K562 (cell line): ENCODE measurements around the gene SNX25. TPM values are rescaled to one million over a fixed set of nuclear protein-coding genes. Genes with fewer than 3 reads are reported as not detected.

Experiments used
- ATAC-seq: fragments of 200-7000 bp; cut with Tn5 transposase; 3 replicates; pipeline ENCODE4 v1.9.1; 2020; ENCODE audit warnings: moderate library complexity
- BruUV-seq: library from RNA; stranded (reverse); fragments of 400-500 nt; replicated peaks from 2 replicates; lab custom pipeline; 2021; lab: Mats Ljungman, UMichigan
- CTCF ChIA-PET: fragments of 300-600 bp; formaldehyde crosslinking; extraction: SDS; loops from one replicate; lab custom pipeline; 2021; ENCODE audit warnings: low intra/inter-chr PET ratio; lab: Yijun Ruan, JAX
- POLR2A ChIA-PET: fragments of 300-600, 350-650 bp; sonication (Branson Sonifier 250); formaldehyde crosslinking; extraction: SDS; loops from one replicate; lab custom pipeline; 2021; ENCODE audit warnings: antibody characterized with exemption, inconsistent platforms; lab: Yijun Ruan, JAX
- DNase-seq, 4 experiments: peaks; one replicate each; pipeline versions ENCODE4 v3.0.0 to v3.0.0-alpha.2; 2011 to 2018; ENCODE audit warnings: low spot score in 3 of 4, mixed read lengths in 3 of 4; ENCODE audit errors: extremely low read depth in 1 of 4
- FAIRE-seq: peaks from 2 replicates; lab custom pipeline; 2011; peaks lifted over from hg19 to GRCh38; lab: Jason Lieb, UNC
- H2AFZ ChIP-seq: 2 replicates; pipeline ENCODE4 v1.6.0; 2011; ENCODE audit warnings: low read depth, low read length, control low read depth, inconsistent platforms
- H3K27ac ChIP-seq: fragments of 200-600 bp; 3 replicates; pipeline ENCODE4 v1.8.0; 2011; ENCODE audit warnings: low read depth, mild to moderate bottlenecking, control low read depth, inconsistent platforms, low read length, moderate library complexity, mixed read lengths; ENCODE audit errors: extremely low read depth
- H3K27me3 ChIP-seq, 2 experiments: fragments of 300-600 bp in 1 of 2; 2 replicates in 1 of 2; 3 replicates in 1 of 2; pipeline versions ENCODE4 v1.6.0 to v1.8.0; 2011; ENCODE audit warnings: inconsistent platforms in 2 of 2, low read length in 2 of 2, mild to moderate bottlenecking in 1 of 2, mixed read lengths in 1 of 2, moderate library complexity in 1 of 2; ENCODE audit not compliant: control insufficient read depth in 2 of 2, insufficient read depth in 2 of 2
- H3K36me3 ChIP-seq: fragments of 300-600 bp; 3 replicates; pipeline ENCODE4 v1.8.0; 2011; ENCODE audit warnings: mild to moderate bottlenecking, low read length, inconsistent platforms; ENCODE audit not compliant: control insufficient read depth, insufficient read depth
- H3K4me1 ChIP-seq, 2 experiments: fragments of 200-600 bp in 1 of 2; replicated peaks in 1 of 2; 2 replicates in 1 of 2; 3 replicates in 1 of 2; pipeline versions ENCODE4 v1.5.1 to v1.8.0; 2011; ENCODE audit warnings: inconsistent platforms in 2 of 2, low read length in 2 of 2, mild to moderate bottlenecking in 1 of 2, mixed read lengths in 1 of 2, moderate library complexity in 1 of 2; ENCODE audit not compliant: control insufficient read depth in 2 of 2, insufficient read depth in 2 of 2
- H3K4me2 ChIP-seq: 2 replicates; pipeline ENCODE4 v1.6.1; 2011; ENCODE audit warnings: low read length, control low read depth, inconsistent platforms, mixed read lengths; ENCODE audit not compliant: insufficient read depth
- H3K4me3 ChIP-seq: fragments of 200-600 bp; sonication (generic), shearing (Covaris generic); 2 replicates; pipeline ENCODE4 v1.5.1; 2016; ENCODE audit warnings: control low read depth, inconsistent platforms
- H3K79me2 ChIP-seq: fragments of 200-600 bp; 3 replicates; pipeline ENCODE4 v1.8.0; 2011; ENCODE audit warnings: low read length, inconsistent platforms; ENCODE audit not compliant: control insufficient read depth, insufficient read depth
- H3K9ac ChIP-seq, 2 experiments: 2 replicates each; pipeline versions ENCODE4 v1.6.0 to v1.6.1; 2011; ENCODE audit warnings: low read depth in 2 of 2, low read length in 2 of 2, control low read depth in 1 of 2, inconsistent platforms in 1 of 2, mild to moderate bottlenecking in 1 of 2, mixed read lengths in 1 of 2; ENCODE audit not compliant: insufficient read depth in 1 of 2
- H3K9me1 ChIP-seq: one replicate; pipeline ENCODE4 v1.6.0; 2011; ENCODE audit warnings: inconsistent platforms, mild to moderate bottlenecking, low read length, moderate library complexity; ENCODE audit not compliant: control insufficient read depth, insufficient read depth
- H3K9me3 ChIP-seq: replicated peaks from 2 replicates; pipeline ENCODE4 v1.5.1; 2011; ENCODE audit warnings: low read depth, low read length, inconsistent platforms; ENCODE audit not compliant: control insufficient read depth, insufficient read depth
- H4K20me1 ChIP-seq: replicated peaks from 2 replicates; pipeline ENCODE4 v1.6.1; 2011; ENCODE audit warnings: low read length, inconsistent platforms, mixed read lengths; ENCODE audit not compliant: control insufficient read depth, insufficient read depth
- CTBP1 ChIP-seq: fragments of 450-650 bp; IDR thresholded peaks from 2 replicates; pipeline ENCODE4 v1.6.1; 2016; ENCODE audit warnings: borderline replicate concordance
- GABPA ChIP-seq: fragments of 200-800 bp; sonication (Bioruptor generic); conservative IDR thresholded peaks from 2 replicates; pipeline ENCODE4 v1.6.1; 2016; ENCODE audit warnings: low read depth, missing genetic modification characterization, missing compliant biosample characterization
- HNRNPLL ChIP-seq: fragments of 200-400 bp; formaldehyde crosslinking; IDR thresholded peaks from 2 replicates; pipeline ENCODE4 v1.6.1; 2017; ENCODE audit warnings: low read length, low read depth, mild to moderate bottlenecking; ENCODE audit not compliant: poor library complexity, severe bottlenecking
- NR1H2 ChIP-seq: sonication (generic); formaldehyde crosslinking; IDR thresholded peaks from 2 replicates; pipeline ENCODE4 v1.4.0; 2020; ENCODE audit warnings: mild to moderate bottlenecking, missing genetic modification reagents
- SAP30 ChIP-seq: fragments of 200-600 bp; sonication (generic); IDR thresholded peaks from 2 replicates; pipeline ENCODE4 v1.6.1; 2012; ENCODE audit warnings: borderline replicate concordance, low read depth, mild to moderate bottlenecking, moderate library complexity, low read length, control low read depth, inconsistent platforms; ENCODE audit not compliant: insufficient read depth, poor library complexity, severe bottlenecking
- ZBTB7A ChIP-seq: IDR thresholded peaks from 2 replicates; pipeline ENCODE4 v1.6.1; 2011; ENCODE audit warnings: low read depth, mild to moderate bottlenecking, low read length, moderate library complexity, borderline replicate concordance; ENCODE audit not compliant: control insufficient read depth
- WGBS: fragments of 100-300 bp; shearing (Covaris generic); methylation state at CpG from one replicate; pipeline ENCODE4 v1.1.6; 2016; ENCODE audit warnings: low coverage, mixed read lengths; ENCODE audit not compliant: insufficient coverage; ENCODE audit errors: missing lambda C conversion rate; 5-methylcytosine and 5-hydroxymethylcytosine counted together
- in situ Hi-C: fragments of 300-500 bp; cut with MboI; formaldehyde crosslinking; loops from 4 replicates; pipeline ENCODE4 v1.15.0; 2018; ENCODE audit warnings: inconsistent platforms, mixed read lengths
- intact Hi-C: fragments of 100-400 bp; cut with micrococcal nuclease; formaldehyde crosslinking; loops from 2 replicates; pipeline ENCODE4 v1.14.2; 2022
- polyA plus RNA-seq, 8 experiments: library from polyadenylated mRNA; depleted of rRNA in 4 of 8; stranded (reverse) in 5 of 8; unstranded in 3 of 8; fragments of >200 nt; fragmentation: Nextera tagmentation in 2 of 8; fragmentation: Illumina TruSeq in 1 of 8; extraction: Ambion mirVana in 2 of 8; extraction: Trizol in 1 of 8; gene quantifications; 2 replicates each; pipeline versions ENCODE4 v1.2.1 to v1.2.3, GENCODE V29; 2011 to 2014; ENCODE audit warnings: inconsistent platforms in 1 of 8, missing spikeins in 1 of 8
- total RNA-seq, 7 experiments: library from RNA; depleted of rRNA in 6 of 7; stranded (reverse); fragments of >200 nt in 6 of 7; fragmentation: Illumina TruSeq in 2 of 7; extraction: Trizol in 2 of 7; gene quantifications; 2 replicates each; pipeline versions ENCODE4 v1.2.1 to v1.2.3, GENCODE V29; 2011 to 2021; ENCODE audit warnings: low replicate concordance in 1 of 7
- TF ChIP-seq, protein P1 (sequence below): sonication (generic); formaldehyde crosslinking; IDR thresholded peaks from 2 replicates; pipeline ENCODE4 v1.8.0; 2022; ENCODE audit warnings: mild to moderate bottlenecking, low read depth, missing genetic modification reagents
- TF ChIP-seq, protein P2 (sequence below), 2 experiments: IDR thresholded peaks; 2 replicates each; pipeline ENCODE4 v1.6.1; 2012; ENCODE audit warnings: improper control_type of control experiment in 2 of 2, low read depth in 2 of 2, low read length in 2 of 2, borderline replicate concordance in 1 of 2
- TF ChIP-seq, protein P3 (sequence below), 2 experiments: IDR thresholded peaks; 2 replicates each; pipeline ENCODE4 v1.6.1; 2011; ENCODE audit warnings: borderline replicate concordance in 1 of 2, control low read depth in 1 of 2, low read depth in 1 of 2, low read length in 1 of 2, mild to moderate bottlenecking in 1 of 2, mixed read lengths in 1 of 2, moderate library complexity in 1 of 2; ENCODE audit not compliant: insufficient read depth in 1 of 2, insufficient read length in 1 of 2, poor library complexity in 1 of 2, severe bottlenecking in 1 of 2; ENCODE audit errors: extremely low read depth in 1 of 2

SNX25 gene
- total and polyA plus RNA-seq, 9 of the 15 experiments (the other 6 are each of a cell fraction or from before 2014, with no cell fraction given): 2.5 to 23.4 (median 13.3) TPM

DNA sequence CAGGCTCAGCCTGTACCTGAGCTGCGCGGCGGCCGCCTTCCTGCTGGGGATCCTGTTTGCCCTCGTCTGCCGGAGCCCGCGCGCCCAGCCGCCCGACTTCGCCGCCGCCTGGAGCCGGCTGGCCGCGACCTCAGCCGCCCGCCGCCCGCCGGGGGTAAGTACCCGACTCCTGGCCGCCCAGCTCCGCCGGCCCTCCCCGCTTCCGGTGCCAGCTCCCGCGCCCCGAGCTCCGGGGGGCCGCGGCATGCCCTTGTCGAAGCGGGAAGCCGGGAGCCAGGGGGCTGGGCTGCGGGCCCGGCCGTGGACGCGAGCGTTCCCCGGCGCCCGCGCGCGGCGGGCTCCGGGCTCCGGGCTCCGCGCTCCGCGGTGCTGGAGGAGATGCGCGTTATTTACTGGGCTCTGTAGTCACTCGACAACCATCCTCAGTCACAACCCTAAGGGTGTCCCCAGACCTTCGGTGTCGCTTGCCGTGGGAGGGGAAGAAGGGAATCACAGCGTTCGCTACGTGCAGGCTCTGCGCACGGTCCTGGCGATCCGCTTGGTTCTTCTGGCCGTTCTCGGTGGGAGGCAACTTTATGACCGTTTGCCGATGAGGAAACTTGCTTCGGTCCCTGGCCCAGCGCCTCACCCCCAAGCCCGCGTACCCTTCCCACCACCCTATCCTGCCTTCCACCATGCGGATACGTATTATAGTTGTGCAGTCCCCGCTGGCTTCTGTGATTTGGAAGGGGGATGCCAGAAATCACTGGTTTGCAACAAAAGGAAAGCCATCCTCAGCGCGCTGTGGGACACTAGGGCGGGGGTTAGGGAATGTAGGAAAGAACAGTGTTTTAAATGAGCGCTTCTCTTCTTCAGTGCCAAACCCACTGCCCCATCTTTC is 944 bp downstream of the SNX25 start:
- no peaks in the 10 kb centered on the region for H3K9me3 ChIP-seq
- peak overlapping the region; percentile 68 for H3K4me3 ChIP-seq
- ATAC-seq (peak; percentile 37), FAIRE-seq (no peak), DNase-seq (peak; percentile 35 to 55 (median 51))
- H3K79me2 ChIP-seq: peaks cover 42% of the 10 kb centered on the region
- peak overlapping the region; percentile 50 to 91; a peak in 3 of 4 replicates for H3K9ac ChIP-seq
- in situ Hi-C loops: no loop called here
- WGBS: under 1% methylated on average over 51 of the region's 84 CpGs
- POLR2A ChIA-PET: interaction anchor here (0.7 kb wide), 1 partner anchor 364 kb away, joined by 3 read pairs; no protein-coding TSS in a partner anchor
- H4K20me1 ChIP-seq: peaks cover 13% of the 10 kb centered on the region
- peaks cover 28 to 36% of the 10 kb centered on the region in 2 experiments; a peak in 4 of 5 replicates for H3K4me1 ChIP-seq
- no TSS peak for BruUV-seq
- H3K27me3 ChIP-seq: no peaks in the 10 kb centered on the region
- intact Hi-C loops: loop anchor here (5.0 kb wide), 1 partner anchor 37 kb away; no protein-coding TSS in a partner anchor
- no peaks in the 10 kb centered on the region; the same call in 2 of the 3 replicates for H3K36me3 ChIP-seq
- no peaks in the 10 kb centered on the region for H3K9me1 ChIP-seq
- H3K4me2 ChIP-seq: peak overlapping the region; percentile 83
- peak overlapping the region; percentile 18 for H2AFZ ChIP-seq
- CTCF ChIA-PET: no interaction called here
- H3K27ac ChIP-seq: peak overlapping the region; percentile 44; the same call in 1 of the 3 replicates
- TF ChIP-seq SAP30 (peak; percentile 10), HNRNPLL (peak; percentile 34), ZBTB7A (no peak), CTBP1 (peak; percentile 37; the same call in 1 of the 2 replicates), GABPA (tag) (0 out of 2 replicates have a peak, but pooled peaks have one; percentile 37), NR1H2 (no peak)
- TF ChIP-seq, protein P1, sequence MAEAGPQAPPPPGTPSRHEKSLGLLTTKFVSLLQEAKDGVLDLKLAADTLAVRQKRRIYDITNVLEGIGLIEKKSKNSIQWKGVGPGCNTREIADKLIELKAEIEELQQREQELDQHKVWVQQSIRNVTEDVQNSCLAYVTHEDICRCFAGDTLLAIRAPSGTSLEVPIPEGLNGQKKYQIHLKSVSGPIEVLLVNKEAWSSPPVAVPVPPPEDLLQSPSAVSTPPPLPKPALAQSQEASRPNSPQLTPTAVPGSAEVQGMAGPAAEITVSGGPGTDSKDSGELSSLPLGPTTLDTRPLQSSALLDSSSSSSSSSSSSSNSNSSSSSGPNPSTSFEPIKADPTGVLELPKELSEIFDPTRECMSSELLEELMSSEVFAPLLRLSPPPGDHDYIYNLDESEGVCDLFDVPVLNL: 0 out of 2 replicates have a peak, but pooled peaks have one; percentile 57
- TF ChIP-seq, protein P2, sequence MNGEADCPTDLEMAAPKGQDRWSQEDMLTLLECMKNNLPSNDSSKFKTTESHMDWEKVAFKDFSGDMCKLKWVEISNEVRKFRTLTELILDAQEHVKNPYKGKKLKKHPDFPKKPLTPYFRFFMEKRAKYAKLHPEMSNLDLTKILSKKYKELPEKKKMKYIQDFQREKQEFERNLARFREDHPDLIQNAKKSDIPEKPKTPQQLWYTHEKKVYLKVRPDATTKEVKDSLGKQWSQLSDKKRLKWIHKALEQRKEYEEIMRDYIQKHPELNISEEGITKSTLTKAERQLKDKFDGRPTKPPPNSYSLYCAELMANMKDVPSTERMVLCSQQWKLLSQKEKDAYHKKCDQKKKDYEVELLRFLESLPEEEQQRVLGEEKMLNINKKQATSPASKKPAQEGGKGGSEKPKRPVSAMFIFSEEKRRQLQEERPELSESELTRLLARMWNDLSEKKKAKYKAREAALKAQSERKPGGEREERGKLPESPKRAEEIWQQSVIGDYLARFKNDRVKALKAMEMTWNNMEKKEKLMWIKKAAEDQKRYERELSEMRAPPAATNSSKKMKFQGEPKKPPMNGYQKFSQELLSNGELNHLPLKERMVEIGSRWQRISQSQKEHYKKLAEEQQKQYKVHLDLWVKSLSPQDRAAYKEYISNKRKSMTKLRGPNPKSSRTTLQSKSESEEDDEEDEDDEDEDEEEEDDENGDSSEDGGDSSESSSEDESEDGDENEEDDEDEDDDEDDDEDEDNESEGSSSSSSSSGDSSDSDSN (IDR thresholded peaks at IDR 0.05; ENCODE audit: borderline replicate concordance in 1 of 2, low read depth in 2 of 2, low read length in 2 of 2): peak; percentile 16 to 51; a peak in 1 of 4 replicates
- TF ChIP-seq, protein P3, sequence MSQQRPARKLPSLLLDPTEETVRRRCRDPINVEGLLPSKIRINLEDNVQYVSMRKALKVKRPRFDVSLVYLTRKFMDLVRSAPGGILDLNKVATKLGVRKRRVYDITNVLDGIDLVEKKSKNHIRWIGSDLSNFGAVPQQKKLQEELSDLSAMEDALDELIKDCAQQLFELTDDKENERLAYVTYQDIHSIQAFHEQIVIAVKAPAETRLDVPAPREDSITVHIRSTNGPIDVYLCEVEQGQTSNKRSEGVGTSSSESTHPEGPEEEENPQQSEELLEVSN (IDR thresholded peaks at IDR 0.05; ENCODE audit: borderline replicate concordance in 1 of 2, extremely low read depth in 1 of 2, insufficient read depth in 1 of 2, insufficient read length in 1 of 2, low read depth in 1 of 2, low read length in 1 of 2, poor library complexity in 1 of 2, severe bottlenecking in 1 of 2): peak in 1 of 2 experiments; percentile 76
